ENCODE results near the gene MAPK7.

MAPK7 gene

GRCh38 chr17:19380481-19381301, 2.4 kb downstream of the MAPK7 start:
- TF ChIP-seq, protein P1, sequence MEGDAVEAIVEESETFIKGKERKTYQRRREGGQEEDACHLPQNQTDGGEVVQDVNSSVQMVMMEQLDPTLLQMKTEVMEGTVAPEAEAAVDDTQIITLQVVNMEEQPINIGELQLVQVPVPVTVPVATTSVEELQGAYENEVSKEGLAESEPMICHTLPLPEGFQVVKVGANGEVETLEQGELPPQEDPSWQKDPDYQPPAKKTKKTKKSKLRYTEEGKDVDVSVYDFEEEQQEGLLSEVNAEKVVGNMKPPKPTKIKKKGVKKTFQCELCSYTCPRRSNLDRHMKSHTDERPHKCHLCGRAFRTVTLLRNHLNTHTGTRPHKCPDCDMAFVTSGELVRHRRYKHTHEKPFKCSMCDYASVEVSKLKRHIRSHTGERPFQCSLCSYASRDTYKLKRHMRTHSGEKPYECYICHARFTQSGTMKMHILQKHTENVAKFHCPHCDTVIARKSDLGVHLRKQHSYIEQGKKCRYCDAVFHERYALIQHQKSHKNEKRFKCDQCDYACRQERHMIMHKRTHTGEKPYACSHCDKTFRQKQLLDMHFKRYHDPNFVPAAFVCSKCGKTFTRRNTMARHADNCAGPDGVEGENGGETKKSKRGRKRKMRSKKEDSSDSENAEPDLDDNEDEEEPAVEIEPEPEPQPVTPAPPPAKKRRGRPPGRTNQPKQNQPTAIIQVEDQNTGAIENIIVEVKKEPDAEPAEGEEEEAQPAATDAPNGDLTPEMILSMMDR (IDR thresholded peaks at IDR 0.05; ENCODE audit: low read depth, low read length) = no peak
- no peak overlapping the region for H3K4me3 ChIP-seq (ENCODE audit: low read depth, low read length)

GRCh38 chr17:19381361-19381740, 3.1 kb downstream of the MAPK7 start:
- TF ChIP-seq, protein P1 (IDR thresholded peaks at IDR 0.05; ENCODE audit: low read depth, low read length) = no peak
- no peak overlapping the region for H3K4me3 ChIP-seq (ENCODE audit: low read depth, low read length)

- TF ChIP-seq, protein P1 (IDR thresholded peaks at IDR 0.05; ENCODE audit: low read depth, low read length) = no peak
- H3K4me3 ChIP-seq (ENCODE audit: low read depth, low read length) = no peak overlapping the region
These were observed 3.6 kb downstream of the MAPK7 start for GRCh38 chr17:19381741-19382444.

DNA sequence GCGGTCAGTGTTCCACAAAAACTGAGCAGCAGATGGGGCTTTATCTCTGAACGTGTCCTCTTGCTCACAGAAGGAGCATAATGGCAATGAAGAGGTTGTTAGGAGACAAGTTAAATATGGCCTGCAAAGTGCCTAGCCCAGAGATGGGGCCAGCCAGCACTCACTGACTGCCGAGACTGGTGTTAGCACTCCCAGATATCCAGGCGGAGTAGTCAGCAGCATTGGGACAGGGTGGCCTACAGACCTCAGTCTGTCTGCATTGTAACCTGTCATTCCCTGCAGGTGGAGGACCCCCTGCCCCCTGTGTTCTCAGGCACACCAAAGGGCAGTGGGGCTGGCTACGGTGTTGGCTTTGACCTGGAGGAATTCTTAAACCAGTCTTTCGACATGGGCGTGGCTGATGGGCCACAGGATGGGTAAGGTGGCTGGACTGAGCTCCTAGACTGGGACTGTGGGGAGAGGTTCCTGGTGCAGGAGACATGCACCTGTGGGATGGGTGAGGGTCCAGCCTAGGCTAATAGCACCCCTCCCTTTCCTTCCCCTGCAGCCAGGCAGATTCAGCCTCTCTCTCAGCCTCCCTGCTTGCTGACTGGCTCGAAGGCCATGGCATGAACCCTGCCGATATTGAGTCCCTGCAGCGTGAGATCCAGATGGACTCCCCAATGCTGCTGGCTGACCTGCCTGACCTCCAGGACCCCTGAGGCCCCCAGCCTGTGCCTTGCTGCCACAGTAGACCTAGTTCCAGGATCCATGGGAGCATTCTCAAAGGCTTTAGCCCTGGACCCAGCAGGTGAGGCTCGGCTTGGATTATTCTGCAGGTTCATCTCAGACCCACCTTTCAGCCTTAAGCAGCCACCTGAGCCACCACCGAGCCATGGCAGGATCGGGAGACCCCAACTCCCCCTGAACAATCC, 4.5 kb downstream of the MAPK7 start:
- no peak overlapping the region for H3K4me3 ChIP-seq (ENCODE audit: low read depth, low read length)
- TF ChIP-seq, protein P1 (IDR thresholded peaks at IDR 0.05; ENCODE audit: low read depth, low read length) = no peak

- no peak overlapping the region for H3K4me3 ChIP-seq (ENCODE audit: low read depth, low read length)
- TF ChIP-seq, protein P1 (IDR thresholded peaks at IDR 0.05; ENCODE audit: low read depth, low read length) = no peak
These were observed 5.6 kb downstream of the MAPK7 start for GRCh38 chr17:19383681-19384470.

- no peak overlapping the region for H3K4me3 ChIP-seq (ENCODE audit: low read depth, low read length)
- TF ChIP-seq, protein P1 (IDR thresholded peaks at IDR 0.05; ENCODE audit: low read depth, low read length) = no peak
These were observed 6.6 kb downstream of the MAPK7 start for GRCh38 chr17:19384723-19385391.

Data from WI38 (cell line).